ENCODE results near the gene PHLPP1.

PHLPP1 gene

GRCh38 chr18:62749389-62749788 is 34.0 kb downstream of the PHLPP1 start:
- no peak for DNase-seq (ENCODE audit: low spot score)
- Histone ChIP-seq H3K27me3 (ENCODE audit: insufficient read depth, poor library complexity, severe bottlenecking) (no peaks in the 10 kb centered on the region), H3K36me3 (ENCODE audit: low read depth) (no peaks in the 10 kb centered on the region), H3K9me3 (ENCODE audit: severe bottlenecking) (no peaks in the 10 kb centered on the region), H3K27ac (ENCODE audit: poor library complexity, severe bottlenecking) (no peak overlapping the region), H3K4me1 (ENCODE audit: insufficient read depth, poor library complexity, severe bottlenecking) (peaks cover 9% of the 10 kb centered on the region), H3K4me3 (ENCODE audit: severe bottlenecking) (no peak overlapping the region)
- no peak for ATAC-seq (ENCODE audit: low read depth)
- TF ChIP-seq, protein P1, sequence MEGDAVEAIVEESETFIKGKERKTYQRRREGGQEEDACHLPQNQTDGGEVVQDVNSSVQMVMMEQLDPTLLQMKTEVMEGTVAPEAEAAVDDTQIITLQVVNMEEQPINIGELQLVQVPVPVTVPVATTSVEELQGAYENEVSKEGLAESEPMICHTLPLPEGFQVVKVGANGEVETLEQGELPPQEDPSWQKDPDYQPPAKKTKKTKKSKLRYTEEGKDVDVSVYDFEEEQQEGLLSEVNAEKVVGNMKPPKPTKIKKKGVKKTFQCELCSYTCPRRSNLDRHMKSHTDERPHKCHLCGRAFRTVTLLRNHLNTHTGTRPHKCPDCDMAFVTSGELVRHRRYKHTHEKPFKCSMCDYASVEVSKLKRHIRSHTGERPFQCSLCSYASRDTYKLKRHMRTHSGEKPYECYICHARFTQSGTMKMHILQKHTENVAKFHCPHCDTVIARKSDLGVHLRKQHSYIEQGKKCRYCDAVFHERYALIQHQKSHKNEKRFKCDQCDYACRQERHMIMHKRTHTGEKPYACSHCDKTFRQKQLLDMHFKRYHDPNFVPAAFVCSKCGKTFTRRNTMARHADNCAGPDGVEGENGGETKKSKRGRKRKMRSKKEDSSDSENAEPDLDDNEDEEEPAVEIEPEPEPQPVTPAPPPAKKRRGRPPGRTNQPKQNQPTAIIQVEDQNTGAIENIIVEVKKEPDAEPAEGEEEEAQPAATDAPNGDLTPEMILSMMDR (IDR thresholded peaks at IDR 0.05; ENCODE audit: poor library complexity, severe bottlenecking) = no peak

DNA sequence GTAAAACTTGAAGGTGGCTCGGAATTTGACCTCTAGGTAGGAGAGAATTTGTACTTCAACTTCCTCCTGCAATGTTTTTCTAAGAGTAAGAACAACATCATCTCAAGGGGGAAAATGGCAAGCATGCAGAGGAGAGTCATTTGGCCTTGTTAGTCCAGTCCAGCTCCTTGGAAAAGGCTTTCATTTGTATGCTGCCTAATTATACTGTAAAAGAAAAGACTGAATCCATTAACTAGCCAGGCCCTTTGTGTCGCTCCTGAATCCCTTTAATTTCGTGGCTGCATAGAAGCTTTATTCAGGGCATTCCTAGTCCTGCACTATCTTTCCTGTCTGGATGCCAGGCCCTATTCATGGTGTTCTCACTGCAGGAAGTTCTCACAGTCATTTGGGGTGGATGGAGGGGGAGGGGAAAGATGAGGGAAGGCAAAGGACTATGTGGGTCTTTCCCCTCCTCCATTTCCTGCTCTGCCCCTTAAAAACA is 36.0 kb downstream of the PHLPP1 start:
- DNase-seq (ENCODE audit: low spot score) (no peak), ATAC-seq (ENCODE audit: low read depth) (no peak)
- peaks cover 9% of the 10 kb centered on the region for H3K4me1 ChIP-seq (ENCODE audit: insufficient read depth, poor library complexity, severe bottlenecking)
- no peak overlapping the region for H3K4me3 ChIP-seq (ENCODE audit: severe bottlenecking)
- no peaks in the 10 kb centered on the region for H3K27me3 ChIP-seq (ENCODE audit: insufficient read depth, poor library complexity, severe bottlenecking)
- no peak overlapping the region for H3K27ac ChIP-seq (ENCODE audit: poor library complexity, severe bottlenecking)
- TF ChIP-seq, protein P1 (IDR thresholded peaks at IDR 0.05; ENCODE audit: poor library complexity, severe bottlenecking) = no peak
- no peaks in the 10 kb centered on the region for H3K9me3 ChIP-seq (ENCODE audit: severe bottlenecking)
- no peaks in the 10 kb centered on the region for H3K36me3 ChIP-seq (ENCODE audit: low read depth)

- ATAC-seq (ENCODE audit: low read depth) (no peak), DNase-seq (ENCODE audit: low spot score) (no peak)
- TF ChIP-seq, protein P1 (IDR thresholded peaks at IDR 0.05; ENCODE audit: poor library complexity, severe bottlenecking) = no peak
- H3K9me3 ChIP-seq (ENCODE audit: severe bottlenecking) = no peaks in the 10 kb centered on the region
- no peak overlapping the region for H3K4me3 ChIP-seq (ENCODE audit: severe bottlenecking)
- H3K4me1 ChIP-seq (ENCODE audit: insufficient read depth, poor library complexity, severe bottlenecking) = peaks cover 13% of the 10 kb centered on the region
- H3K36me3 ChIP-seq (ENCODE audit: low read depth) = no peaks in the 10 kb centered on the region
- no peak overlapping the region for H3K27ac ChIP-seq (ENCODE audit: poor library complexity, severe bottlenecking)
- H3K27me3 ChIP-seq (ENCODE audit: insufficient read depth, poor library complexity, severe bottlenecking) = no peaks in the 10 kb centered on the region
These were observed 36.6 kb downstream of the PHLPP1 start for GRCh38 chr18:62751977-62752376.

DNA sequence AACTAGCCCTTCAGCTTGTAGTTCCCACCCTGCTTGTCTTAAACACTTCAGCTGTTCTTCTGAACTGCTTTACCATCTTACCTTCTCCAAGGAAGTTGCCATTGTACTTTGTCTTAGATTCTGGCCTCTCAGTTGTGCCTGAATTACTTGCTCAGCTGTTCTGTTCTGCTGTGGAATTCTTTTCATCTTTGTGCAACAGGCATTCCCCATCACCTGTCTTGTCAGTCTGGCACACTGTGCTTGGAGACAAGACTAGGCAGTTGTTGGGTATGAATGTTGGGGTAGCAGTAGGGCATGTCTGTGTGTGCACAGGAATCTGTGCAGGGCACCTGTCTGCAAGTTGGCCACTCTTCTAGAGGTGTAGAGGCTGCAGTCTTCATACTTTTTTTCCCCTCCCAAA is 38.7 kb downstream of the PHLPP1 start:
- Histone ChIP-seq H3K4me1 (ENCODE audit: insufficient read depth, poor library complexity, severe bottlenecking) (peaks cover 34% of the 10 kb centered on the region), H3K27ac (ENCODE audit: poor library complexity, severe bottlenecking) (no peak overlapping the region), H3K36me3 (ENCODE audit: low read depth) (no peaks in the 10 kb centered on the region), H3K4me3 (ENCODE audit: severe bottlenecking) (no peak overlapping the region), H3K27me3 (ENCODE audit: insufficient read depth, poor library complexity, severe bottlenecking) (no peaks in the 10 kb centered on the region), H3K9me3 (ENCODE audit: severe bottlenecking) (no peaks in the 10 kb centered on the region)
- no peak for DNase-seq (ENCODE audit: low spot score)
- no peak for ATAC-seq (ENCODE audit: low read depth)
- TF ChIP-seq, protein P1 (IDR thresholded peaks at IDR 0.05; ENCODE audit: poor library complexity, severe bottlenecking) = no peak

- no peaks in the 10 kb centered on the region for H3K36me3 ChIP-seq (ENCODE audit: low read depth)
- DNase-seq (ENCODE audit: low spot score) (no peak), ATAC-seq (ENCODE audit: low read depth) (no peak)
- no peaks in the 10 kb centered on the region for H3K27me3 ChIP-seq (ENCODE audit: insufficient read depth, poor library complexity, severe bottlenecking)
- peaks cover 48% of the 10 kb centered on the region for H3K4me1 ChIP-seq (ENCODE audit: insufficient read depth, poor library complexity, severe bottlenecking)
- H3K4me3 ChIP-seq (ENCODE audit: severe bottlenecking) = no peak overlapping the region
- no peaks in the 10 kb centered on the region for H3K9me3 ChIP-seq (ENCODE audit: severe bottlenecking)
- H3K27ac ChIP-seq (ENCODE audit: poor library complexity, severe bottlenecking) = no peak overlapping the region
- TF ChIP-seq, protein P1 (IDR thresholded peaks at IDR 0.05; ENCODE audit: poor library complexity, severe bottlenecking) = no peak
These were observed 40.1 kb downstream of the PHLPP1 start for GRCh38 chr18:62755454-62755853.
